ENCODE data around the gene CX3CR1. TPM values are rescaled to one million over a fixed set of nuclear protein-coding genes. Genes with fewer than 3 reads are reported as not detected.

Gene CX3CR1
- total RNA-seq, 1 experiment from 2014 or later, result not detected

DNA sequence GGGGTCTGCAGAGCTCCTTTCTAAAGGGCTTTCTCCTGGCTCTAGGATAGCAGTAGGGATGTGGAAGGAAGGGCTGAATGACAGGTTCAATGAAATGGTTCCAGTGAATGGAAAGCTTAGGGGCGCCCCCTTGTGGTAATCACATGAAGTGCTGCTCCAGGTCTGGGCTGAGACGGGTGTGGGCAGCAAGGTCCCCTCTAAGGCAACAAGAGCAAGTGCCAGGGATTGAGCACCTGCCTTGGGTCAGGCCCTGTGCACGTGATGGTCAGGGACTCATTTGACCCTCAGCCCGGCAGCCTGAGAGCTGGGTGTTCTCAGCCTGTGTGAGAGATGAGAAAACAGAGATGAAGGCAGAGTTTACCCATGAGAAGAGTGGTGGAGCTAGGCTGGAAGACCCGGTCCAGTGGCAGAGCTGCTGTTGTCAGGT lies 12.1 kb upstream of the CX3CR1 start:
- peak; percentile 66 for DNase-seq (ENCODE audit: low spot score)

DNA sequence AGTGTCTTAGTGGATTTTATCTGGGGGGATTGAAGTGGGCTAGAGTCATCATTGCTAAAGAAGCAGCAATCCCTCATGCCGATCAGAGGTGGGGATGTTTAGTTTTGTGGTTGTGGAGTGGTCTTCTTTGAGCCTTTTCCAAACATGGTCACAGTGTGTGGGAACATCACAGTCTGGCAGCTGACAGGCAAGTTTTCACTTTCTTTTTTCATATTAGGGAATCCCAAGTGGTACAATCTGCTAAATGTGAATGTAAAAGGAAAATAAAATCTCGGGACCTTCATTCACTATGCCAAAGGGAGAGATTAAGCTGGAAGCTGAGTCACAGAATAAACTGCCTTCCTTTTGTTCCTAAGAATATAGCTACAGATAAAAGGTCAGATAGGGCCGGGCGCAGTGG lies 10.4 kb upstream of the CX3CR1 start:
- no peak for DNase-seq (ENCODE audit: low spot score)

- DNase-seq (ENCODE audit: low spot score), result no peak
These were observed 9.3 kb upstream of the CX3CR1 start for GRCh38 chr3:39289107-39289506.

GRCh38 chr3:39288300-39288808 lies 8.5 kb upstream of the CX3CR1 start:
- peak; percentile 81 for DNase-seq (ENCODE audit: low spot score)

GRCh38 chr3:39287216-39288164 lies 7.7 kb upstream of the CX3CR1 start:
- DNase-seq (ENCODE audit: low spot score), result no peak

- DNase-seq (ENCODE audit: low spot score), result no peak
These were observed 6.9 kb upstream of the CX3CR1 start for GRCh38 chr3:39286771-39287170.

GRCh38 chr3:39285332-39285731 lies 5.5 kb upstream of the CX3CR1 start:
- DNase-seq (ENCODE audit: low spot score), result no peak

GRCh38 chr3:39284457-39284881 lies 4.6 kb upstream of the CX3CR1 start:
- no peak for DNase-seq (ENCODE audit: low spot score)

DNA sequence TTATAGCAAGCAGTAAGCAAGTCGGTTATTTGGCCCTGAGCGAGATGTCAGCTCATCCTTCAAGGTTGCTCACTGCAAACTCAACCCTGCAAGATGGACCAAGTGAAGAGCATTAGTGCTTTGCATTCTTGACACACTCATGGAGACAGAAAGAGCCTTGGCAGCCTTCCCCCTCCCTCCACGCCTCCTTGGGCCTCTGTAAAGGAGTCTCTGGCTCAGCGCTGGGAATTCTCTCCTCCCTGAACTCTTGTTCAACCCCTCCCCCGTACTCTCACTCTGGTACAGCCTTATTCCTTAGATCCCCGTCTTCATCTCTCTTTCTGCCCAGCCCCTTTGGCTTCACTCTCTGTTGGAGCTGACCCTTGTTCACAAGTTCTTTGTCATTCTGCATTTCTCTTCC lies 2.2 kb upstream of the CX3CR1 start:
- no peak for DNase-seq (ENCODE audit: low spot score)

DNA sequence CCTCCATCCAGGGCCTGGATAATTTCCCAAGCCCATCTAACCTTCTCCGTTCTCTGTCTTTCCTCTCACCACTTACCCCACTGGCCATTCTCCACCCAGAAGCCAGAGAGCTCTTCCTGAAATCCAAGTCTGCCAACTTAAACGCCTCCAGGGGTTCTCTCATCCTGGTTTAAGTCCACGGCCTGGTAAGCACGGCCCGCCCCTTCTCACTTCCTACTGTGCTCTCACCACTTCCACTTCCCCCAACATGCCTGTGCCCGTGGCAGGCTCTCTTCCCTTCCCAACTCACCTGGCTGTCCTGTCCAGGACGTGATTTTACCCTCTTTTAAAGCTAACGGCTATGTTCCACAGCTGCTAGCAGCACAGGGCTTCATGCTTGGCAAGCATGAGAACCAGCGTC lies 1.7 kb upstream of the CX3CR1 start:
- DNase-seq (ENCODE audit: low spot score), result no peak

GRCh38 chr3:39280571-39280970 lies 735 bp upstream of the CX3CR1 start:
- no peak for DNase-seq (ENCODE audit: low spot score)

DNA sequence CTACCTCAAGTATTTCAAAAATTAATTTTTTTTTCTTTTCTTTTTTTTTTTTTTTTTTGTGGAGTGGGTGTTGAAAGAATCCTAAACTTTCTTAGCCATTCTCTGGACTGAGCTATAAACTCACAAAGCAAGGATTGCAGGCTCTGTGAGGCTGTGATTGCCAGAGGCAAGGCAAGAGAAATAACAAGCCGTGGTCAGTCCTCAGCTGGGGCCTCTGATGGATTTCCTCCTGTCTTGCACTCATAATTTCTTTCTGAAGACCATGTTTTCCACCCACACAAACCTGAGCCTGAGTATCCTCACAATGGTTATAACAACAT lies 1.3 kb downstream of the CX3CR1 start:
- DNase-seq (ENCODE audit: low spot score), result no peak

GRCh38 chr3:39277893-39278615 lies 1.8 kb downstream of the CX3CR1 start:
- DNase-seq (ENCODE audit: low spot score), result no peak

DNA sequence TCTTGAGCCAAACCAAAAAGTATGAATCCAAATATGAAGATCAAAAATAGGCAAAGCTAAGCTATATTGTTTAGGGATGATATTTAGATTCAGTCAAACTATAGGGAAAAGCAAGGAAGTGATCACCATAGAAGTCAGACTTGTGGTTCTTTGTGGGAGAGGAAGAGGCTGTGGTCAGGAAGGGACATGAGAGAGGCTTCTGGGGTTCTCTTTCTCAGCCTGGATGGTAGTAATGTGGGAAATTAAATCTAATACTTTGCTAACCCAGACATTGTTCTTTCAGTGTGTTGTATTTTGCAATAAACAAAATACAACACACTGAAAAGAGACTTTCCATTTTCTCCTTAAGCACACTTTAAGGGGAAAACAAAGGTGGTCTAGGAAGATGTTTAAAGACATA lies 3.1 kb downstream of the CX3CR1 start:
- no peak for DNase-seq (ENCODE audit: low spot score)

- DNase-seq (ENCODE audit: low spot score), result no peak
These were observed 3.8 kb downstream of the CX3CR1 start for GRCh38 chr3:39275963-39276593.

DNA sequence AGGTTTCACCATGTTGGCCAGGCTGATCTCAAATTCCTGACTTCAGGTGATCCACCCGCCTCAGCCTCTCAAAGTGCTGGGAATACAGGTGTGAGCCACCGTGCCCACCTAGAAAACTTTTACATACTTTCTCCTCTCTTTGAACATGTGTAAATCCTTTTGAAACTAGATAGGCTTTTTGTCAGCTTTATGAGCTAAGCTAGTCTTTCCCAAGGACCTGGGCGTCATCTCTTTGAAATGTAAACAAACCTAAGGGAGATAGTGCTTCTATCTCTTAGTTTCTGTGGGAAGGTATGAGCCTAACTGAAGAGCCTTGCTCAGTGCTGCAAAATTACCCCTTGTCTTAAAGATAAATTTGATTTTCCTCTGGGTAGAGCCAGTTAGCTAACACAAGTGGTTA lies 4.8 kb downstream of the CX3CR1 start:
- DNase-seq (ENCODE audit: low spot score), result no peak

DNA sequence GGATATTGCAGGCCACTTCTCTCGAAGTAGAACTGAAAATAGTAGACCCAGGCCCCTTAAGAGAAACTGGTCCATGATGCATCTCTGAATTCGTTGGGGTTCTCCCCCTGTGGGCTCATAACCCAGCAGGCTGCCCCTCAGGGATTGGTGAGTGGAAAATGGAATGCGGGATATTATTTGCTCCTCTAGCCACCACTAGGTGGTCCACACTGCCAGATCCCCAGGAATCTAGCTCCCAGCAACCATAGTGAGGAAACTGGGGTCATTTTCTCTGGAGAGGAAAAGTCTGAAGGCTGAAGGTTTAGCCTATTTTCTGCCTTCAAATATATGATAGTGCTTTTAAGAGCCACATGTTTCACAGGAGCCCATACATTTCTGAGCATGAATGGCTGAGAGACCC lies 6.7 kb downstream of the CX3CR1 start:
- DNase-seq (ENCODE audit: low spot score), result no peak

GRCh38 chr3:39272191-39272590 lies 7.6 kb downstream of the CX3CR1 start:
- no peak for DNase-seq (ENCODE audit: low spot score)

GRCh38 chr3:39271363-39271914 lies 8.4 kb downstream of the CX3CR1 start:
- no peak for DNase-seq (ENCODE audit: low spot score)

DNA sequence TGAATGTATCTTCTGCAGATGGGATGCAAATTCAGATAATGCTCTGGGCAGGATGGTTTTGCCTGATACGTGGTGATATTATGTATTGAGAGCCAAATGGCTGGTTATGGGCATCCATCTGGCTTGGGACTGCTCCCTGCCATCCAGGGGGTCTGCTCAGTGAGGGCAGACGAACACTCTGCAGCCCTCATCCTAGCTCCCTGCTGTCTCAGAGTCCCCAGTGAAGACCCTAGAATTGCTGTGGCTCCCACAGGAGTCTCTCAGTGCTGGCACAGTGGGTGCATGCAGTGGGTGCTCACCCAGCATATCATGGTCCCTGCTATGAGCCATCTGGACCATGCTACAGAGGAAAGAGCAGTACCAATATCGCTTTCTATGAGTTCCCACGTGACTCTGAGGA lies 10.3 kb downstream of the CX3CR1 start:
- no peak for DNase-seq (ENCODE audit: low spot score)

DNA sequence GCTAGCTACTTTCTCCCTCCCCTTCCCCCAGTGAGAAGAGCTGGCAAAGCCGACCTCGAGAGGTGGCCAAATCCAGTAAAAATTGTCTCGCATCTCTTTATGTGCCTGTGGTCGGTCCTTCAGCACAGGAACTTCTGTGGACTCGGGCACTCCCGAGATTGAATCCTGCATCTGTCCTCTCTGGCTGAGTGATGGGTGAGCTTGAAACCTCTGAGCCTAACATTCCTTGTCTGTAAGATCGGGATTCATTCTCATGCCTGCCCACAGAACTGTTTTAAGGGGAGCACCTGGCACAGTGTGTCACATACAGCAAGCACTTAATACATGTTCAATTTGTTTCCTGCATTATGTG lies 11.3 kb downstream of the CX3CR1 start:
- no peak for DNase-seq (ENCODE audit: low spot score)
